ENCODE results near the gene MVB12A.

Gene MVB12A

GRCh38 chr19:17405250-17406045, 14.4 kb upstream of the MVB12A start, which contains the start of gene BST2:
TSS of gene BST2 (minus strand) at chr19:17405630. CDS start at chr19:17405575, 55 bp downstream.
- no peak for DNase-seq

- no peak for DNase-seq
Observed at GRCh38 chr19:17406046-17406886, 13.6 kb upstream of the MVB12A start.

- no peak for DNase-seq
Observed at GRCh38 chr19:17406887-17407196, 13.0 kb upstream of the MVB12A start.

GRCh38 chr19:17409990-17410389, 9.9 kb upstream of the MVB12A start:
- DNase-seq, result no peak

- DNase-seq, result no peak
Observed at GRCh38 chr19:17411801-17412200, 8.0 kb upstream of the MVB12A start.

- no peak for DNase-seq
Observed at GRCh38 chr19:17414097-17414496, 5.8 kb upstream of the MVB12A start.

- no peak for DNase-seq
Observed at GRCh38 chr19:17415121-17415520, 4.7 kb upstream of the MVB12A start.

- no peak for DNase-seq
Observed at GRCh38 chr19:17418710-17419109, 1.1 kb upstream of the MVB12A start.

- DNase-seq, result no peak
Observed at GRCh38 chr19:17419154-17419620, 660 bp upstream of the MVB12A start.

- DNase-seq, result no peak
Observed at GRCh38 chr19:17420475-17420924, 653 bp downstream of the MVB12A start.

GRCh38 chr19:17421942-17422341, 2.1 kb downstream of the MVB12A start:
- DNase-seq, result no peak

GRCh38 chr19:17423429-17424208, 3.8 kb downstream of the MVB12A start:
- DNase-seq, result no peak

- DNase-seq, result no peak
Observed at GRCh38 chr19:17424743-17425365, 5.0 kb downstream of the MVB12A start.

GRCh38 chr19:17429641-17430113, 9.8 kb downstream of the MVB12A start:
- DNase-seq, result no peak

GRCh38 chr19:17431417-17431816, 11.6 kb downstream of the MVB12A start:
- no peak for DNase-seq

- no peak for DNase-seq
Observed at GRCh38 chr19:17435218-17435617, 15.4 kb downstream of the MVB12A start.

- DNase-seq, result no peak
Observed at GRCh38 chr19:17436094-17436873, 16.4 kb downstream of the MVB12A start.

GRCh38 chr19:17436874-17437267, 17.0 kb downstream of the MVB12A start:
- no peak for DNase-seq

- DNase-seq, result no peak
Observed at GRCh38 chr19:17441241-17442021, 21.6 kb downstream of the MVB12A start.

GRCh38 chr19:17445526-17446165, 25.8 kb downstream of the MVB12A start:
- no peak for DNase-seq

Data from amniotic stem cell (primary cell).